ENCODE measurements around the gene INHBA.

INHBA gene

GRCh38 chr7:41637049-41637448, 65.8 kb downstream of the INHBA start:
- no peak for DNase-seq (ENCODE audit: insufficient read length, low spot score)
- no peak for TF ChIP-seq PAX5 (IDR thresholded peaks at IDR 0.05; ENCODE audit: insufficient read depth, low read length, severe bottlenecking)
- TF ChIP-seq SPI1 (IDR thresholded peaks at IDR 0.05; ENCODE audit: low read depth, low read length): no peak
- no peak for TF ChIP-seq POLR2A (IDR thresholded peaks at IDR 0.05; ENCODE audit: low read depth, low read length)
- no peak for FAIRE-seq
